GM19395 (cell line): Measurements from ENCODE around the gene EZR.
"Not testable (repeated sequence)": the region's sequence is repeated elsewhere in the genome, so short reads cannot be mapped to it uniquely, and the experiment has no call there.

Experiments
- ATAC-seq: cut with Tn5 transposase; IDR thresholded peaks from one replicate; pipeline ENCODE4 v1.9.1; 2021; ENCODE audit warnings: mild to moderate bottlenecking, moderate library complexity; ENCODE audit not compliant: unreplicated experiment

The EZR gene

DNA sequence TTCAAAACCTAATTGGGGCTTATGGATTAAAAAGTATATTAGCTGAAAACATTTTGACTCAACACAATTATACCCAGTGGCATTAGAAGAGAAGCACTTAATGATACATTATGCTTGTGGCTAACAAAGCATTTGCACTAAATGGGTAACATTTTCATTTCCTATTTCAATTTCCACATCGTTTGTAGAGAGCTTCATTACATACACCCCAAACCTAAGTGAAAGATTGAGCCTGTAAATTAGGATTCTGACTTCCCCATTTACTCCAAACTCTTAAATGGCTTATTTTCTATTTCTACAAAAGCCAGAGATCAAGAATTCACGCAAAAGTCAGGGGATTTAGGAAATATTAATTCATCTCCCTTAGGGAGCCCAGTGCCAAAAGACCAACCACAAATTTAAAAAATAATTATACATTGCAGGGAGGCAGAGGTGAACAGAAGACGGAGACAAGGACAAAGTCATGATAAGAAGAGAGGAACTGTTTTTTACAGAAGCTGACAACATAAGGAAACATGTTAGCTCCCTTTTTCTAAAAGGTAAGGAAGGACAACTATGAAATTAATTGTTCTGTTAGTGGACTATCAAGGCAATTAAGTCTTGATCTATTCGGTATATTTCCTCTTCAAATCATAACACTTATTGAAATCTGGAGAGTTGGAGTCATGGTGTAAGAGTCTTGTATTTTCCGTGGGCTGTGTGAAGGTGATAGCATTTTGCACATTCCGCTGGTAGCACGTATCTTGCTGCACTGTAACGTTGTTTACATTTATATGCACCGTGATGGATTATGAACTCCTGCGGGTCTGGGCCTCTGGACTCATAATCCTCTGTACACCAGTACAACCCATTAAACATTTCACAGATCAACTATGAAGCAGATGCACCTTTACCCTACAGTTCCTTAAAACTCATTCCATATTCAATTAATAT is 24.8 kb upstream of the EZR start:
- no peak for ATAC-seq

DNA sequence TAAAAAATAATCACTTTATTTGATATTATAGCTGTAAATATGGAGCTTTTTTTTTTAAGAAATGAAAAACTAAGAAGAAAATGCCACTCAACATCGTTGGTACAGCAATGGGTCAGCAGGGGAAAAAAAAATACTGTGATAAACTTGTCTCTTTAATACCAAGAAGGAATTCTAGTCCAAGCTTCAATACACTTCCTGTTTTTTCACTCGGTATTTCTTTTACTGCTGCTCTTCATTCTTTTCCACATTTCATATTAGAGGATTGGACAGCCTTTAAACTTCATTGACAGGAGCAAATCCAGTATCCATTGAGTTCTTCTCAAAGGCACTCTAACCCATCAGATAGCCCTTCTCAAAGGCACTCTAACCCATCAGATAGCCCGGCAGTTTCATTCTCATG is 22.2 kb upstream of the EZR start:
- no peak for ATAC-seq

DNA sequence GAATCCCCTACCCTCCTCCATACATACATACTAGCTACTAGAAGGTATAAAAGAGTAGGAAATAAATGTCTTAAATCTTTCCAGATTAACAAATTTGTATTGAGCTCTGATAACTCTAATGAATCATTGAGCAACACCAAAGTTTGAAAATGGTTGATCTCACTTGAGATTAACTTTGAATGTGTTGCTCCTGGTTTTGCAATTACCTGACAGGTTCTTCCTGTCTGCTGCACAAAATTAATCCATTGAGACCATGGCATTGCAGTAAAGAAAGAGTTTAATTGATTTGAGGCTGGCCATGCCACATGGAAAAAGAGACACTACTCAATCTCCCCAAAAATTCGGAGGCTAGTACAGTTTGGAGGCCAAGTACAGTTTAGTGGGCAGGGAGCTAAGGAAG is 21.3 kb upstream of the EZR start:
- no peak for ATAC-seq

DNA sequence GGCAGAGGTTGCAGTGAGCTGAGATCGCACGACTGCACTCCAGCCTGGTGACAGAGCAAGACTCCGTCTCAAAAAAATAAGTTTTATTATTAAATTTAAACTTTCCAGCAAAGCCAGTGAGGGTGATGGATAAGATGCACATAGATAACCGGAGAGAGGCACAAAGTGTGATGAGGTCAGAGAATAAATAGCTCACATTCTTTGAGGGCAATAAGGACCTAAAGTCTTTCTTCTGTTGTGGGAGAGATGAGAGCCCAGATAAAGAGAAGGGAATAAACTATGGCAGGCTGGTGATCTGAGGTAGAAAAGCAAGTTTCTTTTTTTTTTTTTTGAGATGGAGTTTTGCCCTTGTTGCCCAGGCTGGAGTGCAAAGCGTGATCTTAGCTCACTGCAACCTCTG is 20.6 kb upstream of the EZR start:
- ATAC-seq, result no peak

DNA sequence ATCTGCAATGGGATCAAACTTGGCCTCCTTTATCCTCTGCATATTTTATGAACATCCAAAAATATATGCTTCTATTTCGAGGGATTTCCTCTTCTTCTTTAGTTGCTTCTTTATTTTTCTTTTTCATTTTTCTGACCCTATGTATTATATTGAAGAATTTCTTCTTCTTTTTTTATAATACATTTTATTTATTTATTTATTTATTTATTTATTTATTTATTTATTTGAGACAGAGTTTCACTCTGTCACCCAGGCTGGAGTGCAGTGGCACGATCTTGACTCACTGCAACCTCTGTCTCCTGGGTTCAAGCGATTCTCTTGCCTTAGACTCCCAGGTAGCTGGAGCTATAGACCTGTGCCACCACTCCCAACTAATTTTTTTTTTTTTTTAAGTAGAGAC is 19.6 kb upstream of the EZR start:
- ATAC-seq, result not testable (repeated sequence)

DNA sequence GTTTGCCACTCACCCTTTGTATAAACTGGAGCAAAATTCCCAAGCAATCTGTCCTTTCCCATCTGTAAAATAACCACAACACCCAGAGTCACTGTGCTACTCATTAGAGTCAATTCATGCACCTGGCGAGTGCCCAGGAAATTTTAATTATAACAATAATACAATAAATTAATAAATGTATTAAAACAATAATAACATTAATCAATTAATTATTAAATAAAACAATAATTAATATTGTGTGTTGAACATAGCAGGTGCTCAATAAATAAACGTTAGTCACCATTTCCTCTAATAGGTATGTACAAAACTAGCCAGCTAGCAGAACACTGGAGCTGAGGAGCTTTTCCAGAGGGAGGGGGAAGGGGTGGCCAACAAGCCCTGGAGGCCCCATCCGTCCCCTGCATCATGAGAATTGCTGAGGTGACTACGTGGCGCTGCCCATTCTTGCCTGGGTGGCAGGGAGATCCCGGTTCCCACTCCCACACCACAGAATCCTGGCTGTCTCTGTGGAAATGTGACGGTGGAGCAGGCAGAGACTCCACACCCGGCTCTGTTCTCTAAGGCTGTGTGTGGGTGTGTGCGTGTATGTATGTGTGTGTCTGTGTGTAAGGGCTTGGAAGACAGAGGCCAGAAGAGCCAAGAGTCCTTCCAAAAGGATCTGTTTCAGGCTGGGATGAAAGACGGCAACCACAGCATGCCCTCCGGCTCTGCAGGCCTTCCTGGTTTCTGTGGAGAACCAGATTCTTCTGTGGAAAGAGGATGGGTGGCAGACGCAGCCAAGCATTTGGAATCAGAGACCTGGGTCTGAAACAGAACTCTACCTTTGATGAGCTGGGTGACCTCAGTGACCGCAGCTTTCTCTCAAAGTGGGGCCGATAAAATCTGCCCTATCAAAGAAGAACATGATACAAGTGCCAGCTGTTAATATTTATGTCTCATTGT is 18.8 kb upstream of the EZR start:
- no peak for ATAC-seq

DNA sequence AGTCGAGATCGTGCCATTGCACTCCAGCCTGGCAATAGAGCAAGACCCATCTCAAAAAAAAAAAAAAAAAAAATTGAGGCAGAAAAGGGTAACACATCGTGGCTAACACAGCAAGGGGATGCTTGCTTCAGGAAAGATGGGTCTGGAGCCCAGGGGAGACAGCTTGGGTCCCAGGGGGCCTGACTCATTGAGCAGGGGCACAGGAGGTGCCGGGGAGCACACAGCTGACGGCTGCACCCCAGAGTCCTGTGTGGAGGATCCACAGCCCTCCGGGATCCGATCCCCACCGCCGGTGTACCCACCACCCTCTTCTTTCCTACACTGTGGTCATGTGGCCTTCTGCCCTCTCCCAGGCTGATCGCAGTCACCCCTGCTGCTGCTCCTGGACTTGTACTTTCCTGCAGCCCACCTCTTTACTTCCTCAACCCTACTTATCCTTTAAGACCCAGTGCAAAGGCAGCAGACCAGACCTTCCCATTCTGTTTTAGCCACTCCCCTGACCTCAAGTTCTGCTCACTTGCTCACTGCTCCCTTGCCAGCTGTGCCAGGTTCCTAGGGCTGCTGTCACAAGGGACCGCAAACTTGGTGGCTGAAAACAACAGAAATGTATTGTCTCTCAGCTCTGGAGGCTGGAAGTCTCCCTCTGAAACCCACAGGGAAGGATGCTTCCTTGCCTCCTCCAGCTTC is 17.6 kb upstream of the EZR start:
- no peak for ATAC-seq

DNA sequence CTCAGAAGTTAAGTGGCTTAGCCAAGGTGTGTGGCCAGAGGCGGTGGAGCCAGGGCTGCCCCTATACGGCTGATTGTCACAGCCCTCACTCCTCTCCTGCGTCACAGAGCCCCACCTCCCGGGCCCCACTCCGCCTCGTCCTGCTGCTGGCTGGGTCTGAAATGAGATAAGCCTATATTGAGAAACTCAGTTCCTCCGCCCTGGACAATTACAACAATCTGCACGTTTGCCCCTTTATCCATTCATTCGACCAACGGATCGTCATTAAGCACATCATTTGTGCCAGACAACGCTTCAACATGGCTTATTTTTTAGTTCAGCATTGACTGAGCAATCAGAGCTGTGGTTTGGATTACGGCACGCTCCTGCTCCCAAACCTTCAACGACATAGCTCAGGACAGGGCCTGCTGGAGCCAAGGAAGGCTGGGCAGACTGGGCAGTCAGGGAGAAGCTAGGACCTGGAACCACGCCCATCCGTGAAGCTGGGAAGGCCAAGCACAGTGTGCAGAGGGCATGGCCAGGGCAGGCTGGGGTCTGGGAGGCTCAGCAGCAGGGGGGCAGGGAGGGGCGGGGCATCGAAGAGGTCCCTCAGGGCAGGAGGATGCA is 16.6 kb upstream of the EZR start:
- no peak for ATAC-seq

DNA sequence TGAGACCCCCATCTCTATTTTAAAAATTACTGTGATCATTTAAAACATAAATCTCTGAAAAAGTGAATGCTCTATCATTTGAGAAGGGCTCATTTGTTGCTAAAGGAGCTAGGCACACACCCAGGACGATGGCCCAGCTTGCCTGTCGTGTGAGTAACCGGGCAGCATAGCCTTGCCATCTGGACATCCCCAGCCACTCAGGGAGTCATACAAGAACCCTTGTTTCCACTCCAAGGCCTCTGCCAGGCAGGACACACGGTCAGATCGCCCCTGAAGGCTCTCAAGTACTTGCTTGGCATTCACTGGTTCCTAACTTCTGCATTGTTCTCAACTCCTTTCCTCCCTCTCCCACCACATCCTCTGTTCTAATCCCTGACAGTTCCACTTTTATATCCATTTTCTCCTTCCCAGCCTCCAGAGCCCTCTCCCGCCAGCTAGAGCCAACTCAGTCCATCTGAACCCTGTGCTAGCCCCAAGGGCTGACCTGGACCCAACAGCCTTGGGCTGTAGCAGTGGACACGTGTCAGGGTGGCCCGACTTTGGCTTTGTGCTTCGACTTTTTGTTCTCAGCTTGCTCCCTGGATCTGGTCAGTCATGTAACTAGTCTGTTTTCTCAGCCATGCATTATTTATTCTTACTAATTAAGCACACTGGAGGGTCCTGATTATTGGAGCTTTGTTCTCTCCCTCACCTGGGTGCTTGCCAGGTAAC is 15.7 kb upstream of the EZR start:
- no peak for ATAC-seq

DNA sequence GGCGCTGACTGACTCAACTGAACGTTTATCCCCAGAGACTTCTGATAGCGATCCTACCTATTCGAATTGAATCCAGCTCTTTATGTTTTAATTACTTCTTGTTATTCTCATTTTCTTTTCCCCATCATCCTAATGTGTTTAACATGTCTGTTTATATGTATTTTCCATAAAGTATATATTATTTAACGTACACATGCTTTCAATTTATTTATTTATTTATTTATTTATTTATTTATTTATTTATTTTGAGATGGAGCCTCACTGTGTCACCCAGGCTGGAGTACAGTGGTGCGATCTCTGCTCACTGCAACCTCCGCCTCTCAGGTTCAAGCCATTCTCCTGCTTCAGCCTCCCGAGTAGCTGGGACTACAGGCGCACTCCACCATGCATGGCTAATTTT is 13.6 kb upstream of the EZR start:
- not testable (repeated sequence) for ATAC-seq

DNA sequence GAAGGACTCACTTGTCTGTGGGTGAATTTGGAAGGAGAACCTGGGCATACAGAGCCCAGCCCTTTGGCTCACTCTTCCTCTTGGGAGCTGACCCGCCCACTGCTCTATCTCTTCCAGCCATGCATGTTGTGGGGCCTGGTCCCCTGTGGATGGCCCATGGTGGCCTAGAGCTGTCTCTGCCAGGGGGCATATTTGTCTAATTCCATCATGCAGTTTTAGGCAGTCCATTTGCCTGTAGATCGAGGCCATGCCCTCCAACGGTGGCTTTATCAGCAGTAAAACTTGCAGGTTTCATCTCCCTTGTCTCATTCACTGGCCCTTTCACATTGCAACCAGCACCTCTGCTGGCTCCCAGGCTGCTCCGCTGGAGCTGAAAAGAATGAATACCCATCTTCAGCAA is 12.9 kb upstream of the EZR start:
- no peak for ATAC-seq

DNA sequence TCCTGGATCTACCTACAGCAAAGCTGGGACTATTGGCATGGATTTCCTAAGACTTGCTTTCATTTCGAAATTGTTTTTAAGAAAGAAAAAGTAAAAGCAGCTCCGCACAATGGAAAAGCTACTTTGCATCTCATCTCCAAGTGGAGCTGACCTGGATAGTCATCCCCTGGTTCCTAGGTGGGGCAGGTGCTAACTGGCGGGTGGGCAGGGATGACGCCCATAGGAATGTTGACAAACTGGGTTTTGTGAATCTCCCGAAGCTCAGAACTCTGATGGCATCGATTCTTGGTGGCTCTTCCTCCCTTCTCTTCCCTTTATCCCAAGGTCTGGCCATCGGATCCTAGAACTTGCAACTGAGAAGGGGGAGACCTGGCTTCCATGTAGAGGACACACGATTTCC is 12.4 kb upstream of the EZR start:
- no peak for ATAC-seq

DNA sequence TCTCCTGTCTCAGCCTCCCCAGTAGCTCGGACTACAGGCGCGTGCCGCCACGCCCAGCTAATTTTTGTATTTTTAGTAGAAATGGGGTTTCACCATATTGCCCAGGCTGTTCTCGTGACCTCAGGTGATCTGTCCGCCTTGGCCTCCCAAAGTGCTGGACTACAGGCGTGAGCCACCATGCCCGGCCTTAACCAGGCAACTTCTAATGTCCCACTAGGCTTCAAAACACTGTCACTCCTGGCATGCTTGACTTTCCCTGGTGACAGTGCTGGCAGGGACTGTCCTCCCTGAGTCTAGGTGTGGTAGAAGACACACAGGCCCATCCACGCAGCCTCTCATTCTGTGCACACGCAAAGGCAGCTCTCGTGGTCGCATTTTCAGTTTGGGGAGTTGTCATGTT is 11.6 kb upstream of the EZR start:
- no peak for ATAC-seq

DNA sequence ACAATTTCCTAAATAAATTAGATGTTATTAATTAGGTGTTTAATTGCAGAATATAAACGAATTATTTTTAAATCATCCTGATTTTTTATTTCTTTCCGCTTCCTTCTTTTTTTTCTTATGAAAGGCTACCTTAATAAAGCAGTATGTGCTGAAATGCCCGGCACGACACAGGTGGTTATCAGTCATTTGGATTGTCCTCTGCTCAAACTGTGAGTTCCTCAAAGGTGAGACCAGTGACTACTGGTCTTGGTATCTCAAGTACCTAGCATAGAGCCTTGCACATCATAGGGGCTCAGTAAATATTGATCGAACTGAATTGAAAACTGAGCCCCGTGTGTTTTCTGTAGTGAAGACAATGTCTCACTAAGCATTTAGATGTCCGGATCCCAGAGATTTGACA is 9.6 kb upstream of the EZR start:
- no peak for ATAC-seq

DNA sequence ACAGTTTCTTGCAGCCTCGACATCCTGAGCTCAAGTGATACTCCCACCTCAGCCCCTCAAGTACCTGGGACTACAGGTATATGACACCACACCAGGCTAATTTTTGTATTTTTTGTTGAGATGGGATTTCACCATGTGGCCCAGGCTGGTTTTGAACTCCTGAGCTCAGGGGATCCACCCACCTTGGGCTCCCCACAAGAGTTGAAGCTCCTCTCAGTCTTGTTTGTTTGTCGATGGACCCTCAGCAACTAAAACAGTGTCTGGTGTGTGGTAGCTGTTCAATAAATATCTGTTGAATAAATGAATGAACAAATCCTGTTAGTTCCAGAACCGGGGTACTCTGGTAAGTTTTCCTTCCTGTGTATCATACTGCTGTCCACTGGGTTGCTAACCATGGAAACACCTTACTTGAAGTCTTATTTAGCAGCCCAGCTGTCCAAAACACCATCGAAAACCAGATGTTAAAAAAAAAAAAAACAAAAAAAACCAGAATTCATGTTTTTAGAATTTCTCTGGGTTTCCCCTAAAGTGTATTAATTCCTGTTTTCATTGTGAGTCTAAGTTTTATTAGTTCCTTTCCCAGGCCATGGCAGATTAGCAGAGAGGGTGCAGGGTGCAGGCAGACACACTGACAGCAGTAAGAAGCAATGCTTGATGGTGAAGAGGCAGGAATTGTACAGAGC is 7.8 kb upstream of the EZR start:
- ATAC-seq, result peak; percentile 59

DNA sequence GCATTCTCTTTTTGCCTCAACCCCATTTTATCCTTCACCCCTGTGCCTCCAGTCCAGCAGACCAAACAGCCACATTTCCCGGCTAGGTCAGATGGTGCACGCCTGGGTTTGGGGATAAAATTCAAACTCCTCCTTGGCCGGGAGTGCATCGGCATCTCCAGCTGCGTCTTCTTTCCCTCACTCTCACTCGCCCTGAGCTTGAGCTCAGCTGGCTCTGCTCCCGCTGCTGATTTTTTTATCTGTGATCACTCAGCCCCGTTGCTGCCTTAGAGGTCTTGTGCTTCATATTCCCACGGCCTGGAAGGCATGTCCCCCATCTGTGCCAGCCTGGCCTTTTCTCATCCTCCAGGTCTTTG is 6.8 kb upstream of the EZR start:
- no peak for ATAC-seq

DNA sequence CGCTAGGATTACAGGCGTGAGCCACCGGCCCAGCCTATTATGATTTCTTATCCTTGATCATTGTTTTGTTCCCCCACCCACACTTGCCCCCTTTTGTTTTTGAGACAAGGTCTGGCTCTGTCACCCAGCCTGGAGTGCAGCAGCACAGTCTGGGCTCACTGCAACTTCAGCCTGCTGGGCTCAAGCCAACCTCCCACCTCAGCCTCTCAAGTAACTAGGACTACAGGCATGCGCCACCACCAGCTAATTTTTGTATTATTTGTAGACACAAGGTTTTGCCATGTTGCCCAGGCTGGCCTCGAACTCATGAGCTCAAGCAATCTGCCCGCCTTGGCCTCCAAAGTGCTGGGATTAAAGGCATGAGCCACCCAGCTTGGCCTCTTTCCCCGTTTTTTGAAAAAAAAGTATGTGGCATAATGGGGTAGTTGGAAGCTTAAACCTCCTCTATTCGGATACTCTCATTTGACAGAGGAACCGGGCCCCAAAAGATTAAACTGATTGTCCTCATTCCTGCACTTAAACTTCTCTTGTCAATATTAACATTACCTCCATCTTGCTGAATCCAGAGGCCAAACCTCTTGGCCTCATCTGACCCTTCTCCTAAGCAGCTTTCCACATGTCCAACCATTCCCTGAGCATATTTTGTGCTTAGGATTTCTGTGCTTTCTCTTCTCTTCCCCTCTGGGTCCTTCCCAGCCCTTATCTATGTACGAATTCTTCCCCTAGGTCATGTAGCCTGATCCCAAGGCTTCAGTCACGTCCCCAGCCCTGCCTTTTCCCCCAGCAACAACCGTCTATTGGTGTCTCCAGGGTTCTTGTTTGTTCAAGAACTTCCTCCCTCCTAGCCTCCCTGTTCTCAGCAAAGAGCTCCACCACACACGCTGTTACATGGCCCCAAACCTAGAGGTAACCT is 6.1 kb upstream of the EZR start:
- ATAC-seq, result no peak

DNA sequence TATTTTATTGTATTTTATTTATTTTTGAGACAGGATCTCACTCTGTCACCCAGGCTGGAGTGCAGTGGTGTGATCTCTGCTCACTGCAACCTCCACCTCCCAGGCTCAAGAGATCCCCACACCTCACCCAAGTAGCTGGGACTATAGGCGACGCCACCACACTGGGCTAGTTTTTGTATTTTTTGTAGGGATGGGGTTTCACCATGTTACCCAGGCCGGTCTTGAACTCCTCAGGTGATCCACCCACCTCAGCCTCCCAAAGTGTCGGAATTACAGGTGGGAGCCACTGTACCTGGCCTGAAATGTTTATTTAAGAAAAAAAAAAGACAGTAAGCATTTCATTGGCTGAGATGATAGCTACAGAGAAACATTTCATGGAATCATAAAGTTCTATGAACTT is 4.4 kb upstream of the EZR start:
- ATAC-seq, result not testable (repeated sequence)
